ENCODE results near the gene PSMA2. TPM values are rescaled to one million over a fixed set of nuclear protein-coding genes. Genes with fewer than 3 reads are reported as not detected.

PSMA2 gene
- total RNA-seq, 1 experiment from 2014 or later, result 152 TPM

DNA sequence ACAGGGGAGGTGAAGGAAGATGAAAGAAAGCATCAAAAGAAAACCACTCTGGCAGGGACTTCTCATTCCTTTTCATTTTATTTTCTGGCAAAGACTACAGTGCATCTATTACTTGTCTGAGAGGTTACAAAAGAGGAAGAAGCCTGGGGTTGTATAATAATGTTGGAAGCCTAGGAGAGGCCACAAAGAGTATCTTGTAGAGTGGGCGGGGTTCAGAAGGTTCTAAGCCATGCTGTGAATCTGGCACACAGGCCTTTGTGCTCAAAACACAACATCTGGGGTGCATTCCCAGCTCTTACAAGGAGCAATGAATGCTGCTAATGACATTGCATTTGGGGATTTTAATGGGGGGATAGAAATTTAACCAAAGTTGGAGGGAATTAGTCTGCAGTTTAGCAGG, 49.6 kb upstream of the PSMA2 start:
- intact Hi-C loops (cut with micrococcal nuclease), result no loop called here
- Histone ChIP-seq H3K27me3 (ENCODE audit: insufficient read depth, low read length) (no peaks in the 10 kb centered on the region), H3K9me2 (ENCODE audit: insufficient read depth) (no peaks in the 10 kb centered on the region), H3K9me3 (ENCODE audit: control insufficient read depth in 1 of 2, insufficient read depth in 1 of 2, low read depth in 1 of 2, low read length in 2 of 2) (peaks cover 0 to 5% of the 10 kb centered on the region in 2 experiments; a peak in 1 of 4 replicates), H3K9ac (ENCODE audit: low read length) (no peak overlapping the region), H3K79me2 (ENCODE audit: insufficient read depth, low read length) (no peaks in the 10 kb centered on the region), H3K4me3 (replicated peaks in 1 of 2; ENCODE audit: low read depth in 1 of 2, low read length in 2 of 2) (no peak overlapping the region), H4K20me1 (ENCODE audit: insufficient read depth) (no peaks in the 10 kb centered on the region), H3K4me2 (ENCODE audit: low read length) (no peak overlapping the region), H3K27ac (ENCODE audit: low read depth, low read length) (no peak overlapping the region), H2AFZ (ENCODE audit: low read depth, low read length, poor library complexity, severe bottlenecking) (no peak overlapping the region), H3K36me3 (ENCODE audit: control insufficient read depth in 1 of 2, insufficient read depth in 2 of 2, low read length in 2 of 2) (no peaks in the 10 kb centered on the region), H3K4me1 (ENCODE audit: control insufficient read depth in 1 of 2, insufficient read depth in 2 of 2, low read length in 2 of 2) (no peaks in the 10 kb centered on the region)
- ATAC-seq (no peak), DNase-seq (ENCODE audit: low read depth, low spot score) (no peak)
- CTCF ChIA-PET, result no interaction called here
- RAD21 ChIA-PET (ENCODE audit: low non-redundant PET in 1 of 2, low total read pairs in 2 of 2, uncharacterized antibody in 2 of 2, unreplicated experiment in 2 of 2), result no interaction called here
- BruUV-seq (replicated peaks), result no TSS peak
- TF ChIP-seq CBX3 (IDR thresholded peaks at IDR 0.05; ENCODE audit: low read depth), result no peak
- no peak for TF ChIP-seq ZFX (IDR thresholded peaks at IDR 0.05)
- no peak for TF ChIP-seq SRF (IDR thresholded peaks at IDR 0.05; ENCODE audit: low read depth)
- TF ChIP-seq JUND (IDR thresholded peaks at IDR 0.05), result no peak
- TF ChIP-seq YY1 (IDR thresholded peaks at IDR 0.05; ENCODE audit: extremely low read depth, insufficient replicate concordance, low read depth, low read length), result no peak
- TF ChIP-seq, protein P1, sequence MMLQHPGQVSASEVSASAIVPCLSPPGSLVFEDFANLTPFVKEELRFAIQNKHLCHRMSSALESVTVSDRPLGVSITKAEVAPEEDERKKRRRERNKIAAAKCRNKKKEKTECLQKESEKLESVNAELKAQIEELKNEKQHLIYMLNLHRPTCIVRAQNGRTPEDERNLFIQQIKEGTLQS (IDR thresholded peaks at IDR 0.05), result no peak
- no peak for TF ChIP-seq EZH2phosphoT487 (IDR thresholded peaks at IDR 0.05; ENCODE audit: borderline replicate concordance)
- TF ChIP-seq, protein P2, sequence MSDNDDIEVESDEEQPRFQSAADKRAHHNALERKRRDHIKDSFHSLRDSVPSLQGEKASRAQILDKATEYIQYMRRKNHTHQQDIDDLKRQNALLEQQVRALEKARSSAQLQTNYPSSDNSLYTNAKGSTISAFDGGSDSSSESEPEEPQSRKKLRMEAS (IDR thresholded peaks at IDR 0.05), result no peak
- TF ChIP-seq POLR2AphosphoS5 (IDR thresholded peaks at IDR 0.05; ENCODE audit: low read depth, low read length), result no peak
- no peak for TF ChIP-seq EGR1 (IDR thresholded peaks at IDR 0.05; ENCODE audit: low read depth)
- no peak for TF ChIP-seq POLR2A (IDR thresholded peaks at IDR 0.05; ENCODE audit: borderline replicate concordance, extremely low read depth, insufficient read depth, insufficient read length)
- no peak for TF ChIP-seq RAD21 (IDR thresholded peaks at IDR 0.05; ENCODE audit: low read depth)
- no peak for TF ChIP-seq ELF1 (IDR thresholded peaks at IDR 0.05; ENCODE audit: borderline replicate concordance, low read depth)
- TF ChIP-seq CEBPB (IDR thresholded peaks at IDR 0.05; ENCODE audit: low read depth), result no peak
- TF ChIP-seq SP1 (IDR thresholded peaks at IDR 0.05; ENCODE audit: low read depth), result no peak
- TF ChIP-seq FOSL1 (IDR thresholded peaks at IDR 0.05; ENCODE audit: low read depth), result no peak
- TF ChIP-seq, protein P3, sequence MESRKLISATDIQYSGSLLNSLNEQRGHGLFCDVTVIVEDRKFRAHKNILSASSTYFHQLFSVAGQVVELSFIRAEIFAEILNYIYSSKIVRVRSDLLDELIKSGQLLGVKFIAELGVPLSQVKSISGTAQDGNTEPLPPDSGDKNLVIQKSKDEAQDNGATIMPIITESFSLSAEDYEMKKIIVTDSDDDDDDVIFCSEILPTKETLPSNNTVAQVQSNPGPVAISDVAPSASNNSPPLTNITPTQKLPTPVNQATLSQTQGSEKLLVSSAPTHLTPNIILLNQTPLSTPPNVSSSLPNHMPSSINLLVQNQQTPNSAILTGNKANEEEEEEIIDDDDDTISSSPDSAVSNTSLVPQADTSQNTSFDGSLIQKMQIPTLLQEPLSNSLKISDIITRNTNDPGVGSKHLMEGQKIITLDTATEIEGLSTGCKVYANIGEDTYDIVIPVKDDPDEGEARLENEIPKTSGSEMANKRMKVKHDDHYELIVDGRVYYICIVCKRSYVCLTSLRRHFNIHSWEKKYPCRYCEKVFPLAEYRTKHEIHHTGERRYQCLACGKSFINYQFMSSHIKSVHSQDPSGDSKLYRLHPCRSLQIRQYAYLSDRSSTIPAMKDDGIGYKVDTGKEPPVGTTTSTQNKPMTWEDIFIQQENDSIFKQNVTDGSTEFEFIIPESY (IDR thresholded peaks at IDR 0.05; ENCODE audit: extremely low read depth, insufficient replicate concordance, low read length), result no peak
- no peak for TF ChIP-seq SIN3A (IDR thresholded peaks at IDR 0.05; ENCODE audit: low read depth)
- POLR2A ChIA-PET, result no interaction called here
